Measurements from ENCODE around the gene PIP5KL1. TPM values are rescaled to one million over a fixed set of nuclear protein-coding genes. Genes with fewer than 3 reads are reported as not detected.

PIP5KL1 gene
- total RNA-seq, 1 experiment from 2014 or later, result 3.9 TPM

GRCh38 chr9:127875306-127875966, 55.1 kb downstream of the PIP5KL1 start:
- CTCF ChIA-PET, result no interaction called here
- Histone ChIP-seq H3K4me3 (ENCODE audit: low read depth, low read length, poor library complexity, severe bottlenecking) (no peak overlapping the region), H3K27ac (ENCODE audit: low read depth, low read length, poor library complexity, severe bottlenecking) (peak overlapping the region; percentile 37), H3K4me1 (ENCODE audit: insufficient read depth, low read length, poor library complexity, severe bottlenecking) (peaks cover 19% of the 10 kb centered on the region), H3K9me3 (ENCODE audit: low read depth, low read length, poor library complexity, severe bottlenecking) (no peaks in the 10 kb centered on the region), H3K36me3 (ENCODE audit: insufficient read depth, low read length, poor library complexity, severe bottlenecking) (no peaks in the 10 kb centered on the region), H3K27me3 (replicated peaks; ENCODE audit: insufficient read depth, low read depth, low read length, poor library complexity) (no peaks in the 10 kb centered on the region)
- no TSS peak for BruUV-seq (replicated peaks)
- TF ChIP-seq EZH2 (IDR thresholded peaks at IDR 0.05; ENCODE audit: borderline replicate concordance, low read depth, low read length, poor library complexity, severe bottlenecking) (no peak), CTCF (conservative IDR thresholded peaks at IDR 0.05; ENCODE audit: low read depth, low read length) (no peak)
- intact Hi-C loops (cut with micrococcal nuclease; ENCODE audit: unreplicated experiment), result no loop called here
- POLR2A ChIA-PET (ENCODE audit: low non-redundant PET), result no interaction called here
- no peak for DNase-seq (ENCODE audit: low spot score)

- no peaks in the 10 kb centered on the region for H3K36me3 ChIP-seq (ENCODE audit: insufficient read depth, low read length, poor library complexity, severe bottlenecking)
- H3K9me3 ChIP-seq (ENCODE audit: low read depth, low read length, poor library complexity, severe bottlenecking), result no peaks in the 10 kb centered on the region
- intact Hi-C loops (cut with micrococcal nuclease; ENCODE audit: unreplicated experiment), result no loop called here
- H3K4me3 ChIP-seq (ENCODE audit: low read depth, low read length, poor library complexity, severe bottlenecking), result no peak overlapping the region
- ChIA-PET POLR2A (ENCODE audit: low non-redundant PET) (no interaction called here), CTCF (no interaction called here)
- no peak for DNase-seq (ENCODE audit: low spot score)
- H3K27ac ChIP-seq (ENCODE audit: low read depth, low read length, poor library complexity, severe bottlenecking), result no peak overlapping the region
- no peaks in the 10 kb centered on the region for H3K27me3 ChIP-seq (replicated peaks; ENCODE audit: insufficient read depth, low read depth, low read length, poor library complexity)
- H3K4me1 ChIP-seq (ENCODE audit: insufficient read depth, low read length, poor library complexity, severe bottlenecking), result peaks cover 19% of the 10 kb centered on the region
- no peak for TF ChIP-seq CTCF (conservative IDR thresholded peaks at IDR 0.05; ENCODE audit: low read depth, low read length)
- TF ChIP-seq EZH2 (IDR thresholded peaks at IDR 0.05; ENCODE audit: borderline replicate concordance, low read depth, low read length, poor library complexity, severe bottlenecking), result no peak
- BruUV-seq (replicated peaks), result no TSS peak
These were observed 56.0 kb downstream of the PIP5KL1 start for GRCh38 chr9:127874301-127875221.

- POLR2A ChIA-PET (ENCODE audit: low non-redundant PET), result no interaction called here
These were observed 56.7 kb downstream of the PIP5KL1 start for GRCh38 chr9:127873886-127874285.

More at GRCh38 chr9:127873886-127874285, 56.7 kb downstream of the PIP5KL1 start:
- Histone ChIP-seq H3K4me1 (ENCODE audit: insufficient read depth, low read length, poor library complexity, severe bottlenecking) (peaks cover 18% of the 10 kb centered on the region), H3K36me3 (ENCODE audit: insufficient read depth, low read length, poor library complexity, severe bottlenecking) (no peaks in the 10 kb centered on the region), H3K9me3 (ENCODE audit: low read depth, low read length, poor library complexity, severe bottlenecking) (no peaks in the 10 kb centered on the region), H3K27me3 (replicated peaks; ENCODE audit: insufficient read depth, low read depth, low read length, poor library complexity) (no peaks in the 10 kb centered on the region), H3K27ac (ENCODE audit: low read depth, low read length, poor library complexity, severe bottlenecking) (no peak overlapping the region), H3K4me3 (ENCODE audit: low read depth, low read length, poor library complexity, severe bottlenecking) (no peak overlapping the region)
- no peak for DNase-seq (ENCODE audit: low spot score)
- TF ChIP-seq EZH2 (IDR thresholded peaks at IDR 0.05; ENCODE audit: borderline replicate concordance, low read depth, low read length, poor library complexity, severe bottlenecking), result no peak
- TF ChIP-seq CTCF (conservative IDR thresholded peaks at IDR 0.05; ENCODE audit: low read depth, low read length), result no peak
- intact Hi-C loops (cut with micrococcal nuclease; ENCODE audit: unreplicated experiment), result no loop called here
- no TSS peak for BruUV-seq (replicated peaks)
- CTCF ChIA-PET, result no interaction called here

All from A673 (cell line).